Panc1 (cell line): ENCODE measurements around the gene ZFHX3.

Experiments used
- CTCF ChIP-seq: fragments of 450-650 bp; IDR thresholded peaks from 2 replicates; pipeline ENCODE4 v1.5.1; 2017; ENCODE audit warnings: mild to moderate bottlenecking
- TCF7L2 ChIP-seq: IDR thresholded peaks from 2 replicates; pipeline ENCODE4 v1.6.1; 2011; ENCODE audit warnings: mild to moderate bottlenecking, low read depth, low read length, inconsistent platforms

- TF ChIP-seq CTCF (no peak), TCF7L2 (no peak)
Observed at GRCh38 chr16:72809446-72809845, 238.5 kb downstream of the ZFHX3 start.
